HG03378 (cell line): ENCODE results near the gene LRRK2.
"Not testable (repeated sequence)": the region's sequence is repeated elsewhere in the genome, so short reads cannot be mapped to it uniquely, and the experiment has no call there.

ENCODE experiments used
- ATAC-seq: cut with Tn5 transposase; IDR thresholded peaks from one replicate; pipeline ENCODE4 v1.9.1; 2021; ENCODE audit warnings: mild to moderate bottlenecking, moderate library complexity; ENCODE audit not compliant: unreplicated experiment

The LRRK2 gene

DNA sequence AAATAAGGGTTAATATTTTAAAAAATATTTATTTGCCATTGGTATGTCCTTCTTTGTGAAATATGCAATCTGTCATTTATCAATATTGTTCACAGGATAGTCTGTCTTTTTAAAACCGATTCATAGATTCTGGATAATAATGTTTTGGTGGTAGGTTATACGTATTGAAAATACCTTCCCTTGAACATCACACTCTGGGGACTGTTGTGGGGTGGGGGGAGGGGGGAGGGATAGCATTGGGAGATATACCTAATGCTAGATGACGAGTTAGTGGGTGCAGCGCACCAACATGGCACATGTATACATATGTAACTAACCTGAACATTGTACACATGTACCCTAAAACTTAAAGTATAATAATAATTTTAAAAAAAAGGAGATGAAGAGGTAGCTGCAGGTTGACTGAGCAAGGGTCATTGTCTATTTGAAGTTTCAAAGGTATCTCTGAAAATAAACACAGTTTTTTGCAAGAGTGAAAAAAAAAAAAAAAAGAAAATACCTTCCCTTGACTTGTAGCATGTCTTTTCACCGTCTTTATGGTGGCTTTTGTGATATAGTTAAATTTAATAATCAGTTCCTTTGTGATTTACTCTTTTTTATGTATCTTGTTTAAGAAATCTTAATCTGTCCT, 19.8 kb downstream of the LRRK2 start:
- not testable (repeated sequence) for ATAC-seq

DNA sequence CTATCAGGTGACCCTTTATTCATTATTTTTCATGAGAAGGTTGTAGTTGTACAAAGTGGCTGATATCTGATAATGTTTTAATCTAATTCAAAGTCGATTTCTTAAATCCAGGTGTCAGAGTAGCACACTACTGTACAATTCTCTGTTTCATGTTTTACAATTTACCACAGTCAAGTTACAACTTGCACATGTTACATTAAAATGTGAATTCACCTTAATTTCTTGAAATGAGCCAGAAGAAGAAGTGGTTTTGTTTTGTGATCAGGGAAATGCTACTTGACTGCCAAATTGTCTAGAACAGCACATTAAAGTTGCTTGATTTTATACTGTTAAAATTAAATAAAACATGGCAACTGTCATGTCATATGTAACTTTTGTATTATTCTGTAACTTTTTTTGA, 23.2 kb downstream of the LRRK2 start:
- ATAC-seq = no peak

DNA sequence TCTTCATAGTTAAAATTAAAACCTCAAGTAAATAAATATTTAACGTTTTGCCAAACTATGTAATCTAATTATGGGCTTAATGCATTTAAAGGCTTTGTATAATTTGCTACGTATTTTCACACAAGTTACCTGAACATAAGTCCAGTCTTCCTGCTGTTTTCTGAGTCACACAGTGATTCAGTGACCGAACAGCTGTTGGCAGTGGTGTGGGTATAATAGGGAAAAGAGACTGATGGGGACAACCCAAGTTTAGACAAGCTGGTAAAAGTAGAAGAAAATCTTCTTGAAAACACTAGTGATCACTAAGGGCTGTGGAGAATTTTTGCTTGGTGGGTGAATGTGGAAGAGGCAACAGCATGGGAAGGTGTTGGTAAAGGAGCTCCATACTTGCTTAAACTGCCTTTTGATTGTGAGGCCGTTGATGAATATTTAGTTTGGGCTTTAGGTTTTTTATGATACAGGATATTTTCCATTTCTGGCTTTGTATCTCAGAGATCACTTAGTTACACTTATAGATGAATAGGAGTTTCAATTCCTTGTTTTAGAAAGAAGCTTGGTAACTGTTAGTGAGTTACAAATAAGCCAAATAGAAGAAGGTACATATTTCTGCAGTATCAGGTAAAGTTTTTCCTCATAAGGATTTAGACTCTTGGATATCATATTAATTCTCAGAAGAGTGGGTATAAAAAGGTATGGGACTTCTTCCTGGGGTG, 23.9 kb downstream of the LRRK2 start:
- peak; percentile 76 for ATAC-seq

DNA sequence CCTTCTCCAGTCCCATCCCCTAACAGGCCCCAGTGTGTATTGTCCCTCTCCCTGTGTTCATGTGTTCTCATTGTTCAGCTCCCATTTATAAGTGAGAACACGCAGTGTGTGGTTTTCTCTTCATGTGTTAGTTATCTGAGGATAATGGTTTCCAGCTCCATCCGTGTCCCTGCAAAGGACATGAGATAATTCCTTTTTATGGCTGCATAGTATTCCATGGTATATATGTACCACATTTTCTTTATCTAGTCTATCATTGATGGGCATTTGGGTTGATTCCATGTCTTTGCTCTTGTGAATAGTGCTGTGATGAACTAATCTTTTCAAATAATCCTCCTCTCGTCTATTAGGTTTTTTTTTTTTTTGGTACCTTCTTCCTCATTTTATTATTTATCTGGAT, 25.9 kb downstream of the LRRK2 start:
- ATAC-seq = not testable (repeated sequence)

DNA sequence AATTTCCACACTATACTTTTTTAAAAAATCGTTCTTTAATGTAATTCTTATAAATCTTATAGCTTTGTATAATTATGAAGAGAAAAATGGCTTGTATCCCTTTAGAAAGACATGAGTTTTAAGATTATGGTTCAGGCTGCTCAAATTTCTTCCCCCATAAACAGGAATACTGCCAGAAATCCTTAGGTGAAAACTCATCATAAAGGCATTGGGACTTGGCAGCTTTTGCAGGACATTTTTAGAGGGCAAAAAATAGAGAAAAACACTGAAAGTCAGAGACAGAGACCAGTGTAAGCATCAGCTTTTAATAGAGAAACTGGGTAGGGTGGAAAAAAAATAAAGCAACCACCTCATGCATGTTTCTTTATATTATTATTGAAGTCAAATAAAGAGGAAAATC, 29.1 kb downstream of the LRRK2 start:
- no peak for ATAC-seq

DNA sequence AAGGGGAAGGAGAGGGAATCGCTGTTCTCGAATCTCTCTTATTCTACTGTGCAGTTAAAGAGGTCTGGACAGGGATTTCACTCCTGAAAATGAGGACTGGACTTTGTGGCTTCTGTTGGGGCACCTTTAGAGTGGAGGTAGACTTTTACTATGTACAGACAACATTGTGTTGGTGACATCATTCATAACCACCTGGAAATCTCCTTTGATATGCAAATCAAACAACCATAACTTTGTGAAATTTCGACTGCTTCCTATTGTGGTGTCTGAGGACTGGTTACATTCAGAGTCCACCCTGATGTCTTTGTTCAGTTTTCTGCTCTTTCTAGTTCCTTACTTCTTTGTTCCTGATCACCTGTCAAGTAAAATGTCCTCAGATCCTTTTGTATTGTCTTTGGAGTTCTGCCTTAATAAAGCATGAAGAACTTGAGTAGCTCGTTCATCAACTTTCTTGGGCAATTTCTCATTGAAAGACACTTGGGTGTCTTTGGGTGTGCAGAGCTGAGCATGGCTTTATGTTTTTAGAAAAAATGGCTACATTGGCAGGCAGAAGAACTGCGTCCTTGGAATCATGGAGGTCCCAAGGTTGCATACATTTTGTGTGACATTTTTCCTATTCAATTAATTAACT, 29.8 kb downstream of the LRRK2 start:
- ATAC-seq = no peak

DNA sequence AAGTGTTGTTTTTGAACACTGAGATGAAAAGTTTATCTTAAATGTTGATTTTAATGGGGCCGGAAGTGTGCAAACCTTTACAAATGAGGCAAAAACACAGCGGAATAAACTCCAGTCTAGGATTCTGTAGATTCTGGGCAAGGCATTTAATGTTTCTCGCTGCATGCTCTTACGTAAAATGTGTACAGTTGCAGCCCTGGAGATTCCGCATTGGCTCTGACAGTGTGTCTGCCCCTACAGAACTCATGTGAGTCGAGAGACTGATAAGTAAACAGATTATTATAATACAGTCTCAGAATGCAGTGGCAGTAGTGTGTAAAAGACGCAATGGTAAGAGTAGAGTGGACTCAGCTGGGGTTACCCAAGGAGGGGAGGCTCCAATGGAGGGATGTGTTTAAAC, 33.6 kb downstream of the LRRK2 start:
- ATAC-seq = no peak

DNA sequence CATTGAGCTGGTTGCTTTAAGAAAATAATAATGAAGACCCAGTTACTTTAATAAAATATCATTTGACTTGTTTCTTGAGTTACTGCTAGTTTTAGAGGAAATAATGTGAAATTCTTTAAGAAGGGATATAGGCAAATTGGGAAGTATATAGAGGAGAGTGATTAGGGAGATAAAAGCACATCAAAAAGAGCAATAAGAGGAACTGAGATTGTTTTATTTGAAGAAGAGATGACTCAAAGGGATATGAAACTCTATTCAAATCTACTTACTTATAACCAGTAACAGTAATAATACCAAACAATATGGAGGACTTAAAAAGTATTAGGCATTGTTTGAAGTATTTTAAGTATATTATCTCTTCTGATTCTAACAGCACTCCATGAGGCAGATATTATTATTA, 37.1 kb downstream of the LRRK2 start:
- peak; percentile 82 for ATAC-seq

DNA sequence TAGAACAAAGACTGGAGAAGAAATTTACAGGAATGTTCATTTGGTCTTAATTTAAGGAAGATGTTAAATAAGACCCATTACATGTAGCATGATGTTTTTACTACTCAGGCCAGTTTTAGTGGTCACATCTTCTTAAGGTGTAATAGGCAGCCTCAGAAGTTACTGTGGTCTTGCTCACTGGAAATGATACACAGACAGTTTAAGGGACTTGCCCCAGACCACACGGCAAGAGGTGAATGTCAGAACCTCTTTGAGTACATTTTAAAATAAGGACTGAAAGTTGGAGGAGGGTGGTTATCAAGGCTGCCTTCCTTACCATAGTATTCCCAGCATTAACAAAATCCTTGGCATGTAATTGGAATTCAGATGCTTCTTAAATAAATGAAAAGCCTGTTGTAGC, 37.9 kb downstream of the LRRK2 start:
- ATAC-seq = peak; percentile 91

DNA sequence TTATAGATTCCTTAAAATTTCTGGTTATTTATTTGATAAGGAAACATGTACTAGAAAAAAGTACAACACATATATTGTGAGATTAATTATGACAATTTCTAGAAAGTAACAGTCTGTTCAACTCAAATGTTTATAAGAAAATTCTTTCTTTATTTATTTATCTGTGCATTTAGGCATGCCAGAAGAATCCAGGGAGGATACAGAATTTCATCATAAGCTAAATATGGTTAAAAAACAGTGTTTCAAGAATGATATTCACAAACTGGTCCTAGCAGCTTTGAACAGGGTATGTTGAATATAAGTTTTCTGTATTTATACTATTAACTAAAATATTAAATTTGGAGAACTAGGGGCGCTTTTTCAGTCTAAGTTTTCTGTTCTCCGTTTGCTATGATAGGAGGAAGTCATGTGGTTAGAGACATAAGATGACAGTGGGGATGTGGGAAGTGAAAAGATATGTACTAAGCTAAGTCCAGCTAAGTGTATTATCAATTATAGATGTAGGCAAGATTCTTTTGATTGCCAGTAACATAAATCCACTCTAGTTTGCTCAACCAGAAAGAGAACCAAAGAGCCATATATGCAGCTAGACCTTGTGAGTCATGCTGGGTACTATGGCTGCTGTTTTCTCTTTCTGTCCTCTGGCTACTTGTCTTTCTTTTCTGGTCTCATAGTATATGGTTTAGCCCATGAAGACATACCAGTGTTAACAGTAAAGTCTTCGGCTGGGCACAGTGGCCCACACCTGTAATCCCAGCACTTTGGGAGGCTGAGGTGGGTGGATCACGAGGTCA, 39.0 kb downstream of the LRRK2 start:
- peak; percentile 52 for ATAC-seq

DNA sequence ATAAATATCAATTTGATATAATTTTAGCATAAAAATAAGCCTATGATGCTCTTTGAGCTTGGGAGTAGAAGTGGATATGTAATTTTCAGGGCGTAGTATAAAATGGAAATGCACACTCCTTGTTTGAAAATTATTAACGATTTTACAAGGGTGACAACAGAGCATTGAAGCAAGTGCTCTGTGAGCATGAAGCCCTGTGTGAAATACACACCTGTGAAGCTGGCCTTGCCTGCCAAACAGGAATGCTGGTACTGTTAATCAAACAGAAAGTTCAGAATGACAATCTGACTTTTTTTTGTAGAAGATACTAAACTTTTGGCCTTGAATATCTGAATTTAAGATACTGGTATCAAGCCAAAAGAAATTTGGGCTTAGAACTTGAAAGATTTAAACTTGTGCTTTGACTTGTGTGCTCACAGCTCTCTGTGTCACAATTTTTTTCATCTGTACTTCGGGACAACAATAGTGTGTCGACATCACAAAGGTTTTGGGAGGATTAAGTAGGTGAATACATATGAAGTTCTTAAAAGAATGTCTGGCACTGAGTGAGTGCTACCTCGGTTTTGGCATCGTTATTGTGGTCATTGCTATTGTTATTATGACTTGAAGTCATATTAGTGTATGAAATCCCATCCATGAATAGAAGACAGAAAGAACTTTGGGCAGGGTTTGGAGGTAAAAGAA, 47.3 kb downstream of the LRRK2 start:
- ATAC-seq = no peak

DNA sequence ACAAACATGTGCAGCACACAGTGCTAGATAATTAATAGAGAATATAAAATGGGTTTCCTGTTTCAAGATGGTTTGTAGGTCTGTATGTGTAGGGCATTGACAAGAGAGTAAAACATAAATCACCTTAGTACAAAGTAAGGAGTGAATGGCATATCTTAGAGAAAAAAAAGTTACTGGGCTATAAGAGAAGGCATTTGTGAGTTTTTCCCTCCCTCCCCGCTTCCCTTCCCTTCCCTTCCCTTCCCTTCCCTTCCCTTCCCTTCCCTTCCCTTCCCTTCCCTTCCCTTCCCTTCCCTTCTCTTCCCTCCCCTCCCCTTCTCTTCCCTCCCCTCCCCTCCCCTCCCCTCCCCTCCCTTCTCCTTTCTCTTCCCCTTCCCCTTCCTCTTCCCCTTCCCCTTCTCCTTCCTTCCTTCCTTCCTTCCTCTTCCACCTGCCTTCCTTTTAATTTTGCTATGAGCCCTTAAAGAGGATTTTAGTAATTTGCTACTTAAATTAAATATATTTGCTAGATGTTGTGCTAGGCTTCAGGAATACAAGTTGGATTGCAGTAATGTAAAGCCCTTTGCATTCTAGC, 57.1 kb downstream of the LRRK2 start:
- ATAC-seq = no peak

DNA sequence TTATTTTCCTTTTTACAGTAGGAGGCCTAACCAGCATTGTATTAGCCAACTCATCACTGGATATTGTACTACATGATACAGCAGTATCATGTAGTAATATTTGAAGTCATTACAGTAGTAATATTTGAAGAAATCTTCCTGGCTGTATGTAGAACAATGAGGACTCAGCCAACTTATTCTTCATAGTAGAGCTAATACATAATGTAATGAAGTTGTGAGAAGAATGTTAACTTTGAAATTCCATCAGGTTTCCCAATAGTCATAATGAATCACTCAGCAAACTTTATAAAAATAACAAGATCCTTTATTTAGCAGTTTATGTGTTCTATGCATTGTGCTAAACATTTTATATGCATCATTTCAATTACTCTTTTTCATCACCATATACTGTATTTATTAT, 61.8 kb downstream of the LRRK2 start:
- no peak for ATAC-seq

DNA sequence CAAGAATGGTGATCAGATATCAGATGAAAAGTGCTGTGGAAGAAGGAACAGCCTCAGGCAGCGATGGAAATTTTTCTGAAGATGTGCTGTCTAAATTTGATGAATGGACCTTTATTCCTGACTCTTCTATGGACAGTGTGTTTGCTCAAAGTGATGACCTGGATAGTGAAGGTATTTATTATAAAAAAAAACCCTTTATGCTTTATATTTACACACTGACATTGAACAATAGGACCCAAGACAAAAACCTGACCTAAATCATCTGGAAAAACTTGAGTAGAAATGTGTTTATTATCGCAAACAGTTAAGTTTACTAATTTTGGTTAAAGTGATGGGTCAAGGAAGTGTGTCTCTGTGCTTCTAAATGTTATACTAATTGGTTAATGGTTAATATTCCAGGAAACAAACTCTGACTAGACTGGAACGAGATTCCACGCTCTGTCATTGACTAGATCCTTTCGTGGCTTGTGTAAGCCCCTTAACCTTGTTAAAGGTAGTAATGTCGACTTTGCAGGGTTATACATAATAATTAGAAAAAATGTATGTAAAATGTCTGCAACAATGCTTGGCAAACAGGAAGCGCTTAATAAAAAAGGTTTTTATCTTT, 62.7 kb downstream of the LRRK2 start:
- ATAC-seq = no peak

DNA sequence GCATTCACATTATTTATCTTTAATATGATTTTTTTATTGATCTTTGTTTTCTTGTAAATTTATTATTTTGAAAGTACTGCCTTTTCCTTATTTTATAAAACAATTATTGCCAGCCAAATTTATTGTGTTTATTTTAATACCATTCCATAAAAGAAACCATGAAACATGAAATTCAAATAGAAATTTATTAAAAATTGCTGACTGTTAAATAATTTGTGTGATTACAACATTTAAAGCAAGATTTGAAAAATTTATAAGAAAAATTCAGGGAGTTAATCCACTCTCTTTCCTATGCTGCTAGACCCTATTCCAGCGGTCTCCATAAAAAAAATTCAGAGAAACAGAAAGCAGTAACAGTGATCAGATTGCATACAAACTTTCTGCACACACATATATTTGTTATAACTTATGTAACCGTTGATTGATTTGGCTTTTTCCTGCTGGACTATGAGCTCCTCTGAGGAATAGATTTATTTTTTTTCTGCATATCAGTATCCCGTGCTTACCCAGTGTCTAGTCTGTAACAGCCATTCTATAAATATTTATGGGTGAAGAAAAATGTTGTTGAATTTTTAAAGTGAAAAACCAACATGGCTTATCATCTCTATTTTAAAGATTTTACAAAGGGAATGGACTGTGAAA, 68.1 kb downstream of the LRRK2 start:
- no peak for ATAC-seq

DNA sequence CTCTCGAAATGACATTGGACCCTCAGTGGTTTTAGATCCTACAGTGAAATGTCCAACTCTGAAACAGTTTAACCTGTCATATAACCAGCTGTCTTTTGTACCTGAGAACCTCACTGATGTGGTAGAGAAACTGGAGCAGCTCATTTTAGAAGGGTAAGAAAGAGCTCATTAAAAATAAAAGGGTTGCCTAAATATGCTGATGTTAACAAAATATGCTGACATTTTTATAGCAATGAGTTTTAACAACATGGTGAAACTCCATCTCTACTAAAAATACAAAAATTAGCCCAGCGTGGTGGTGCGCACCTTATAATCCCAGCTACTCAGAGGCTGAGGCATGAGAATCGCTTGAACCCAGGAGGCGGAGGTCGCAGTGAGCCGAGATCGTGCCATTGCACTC, 73.5 kb downstream of the LRRK2 start:
- ATAC-seq = no peak

DNA sequence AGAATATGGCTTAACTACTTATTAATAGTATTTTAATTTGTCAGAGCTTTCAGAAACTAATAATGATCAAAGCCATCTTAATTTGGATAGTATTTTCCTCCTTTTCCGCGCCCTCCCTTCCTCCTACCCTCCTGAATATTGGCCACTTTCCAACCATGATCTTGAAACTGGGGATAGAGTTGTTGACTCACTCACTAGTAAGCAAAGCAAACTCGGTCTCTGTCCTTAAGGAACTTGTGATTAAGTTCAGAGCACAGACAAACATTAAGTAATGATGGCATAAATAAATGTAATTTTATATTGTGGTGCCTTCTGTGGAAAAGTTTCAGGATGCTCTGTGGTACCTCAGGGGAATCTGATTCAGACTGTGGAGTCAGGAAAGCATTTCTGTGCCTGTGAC, 75.7 kb downstream of the LRRK2 start:
- no peak for ATAC-seq

DNA sequence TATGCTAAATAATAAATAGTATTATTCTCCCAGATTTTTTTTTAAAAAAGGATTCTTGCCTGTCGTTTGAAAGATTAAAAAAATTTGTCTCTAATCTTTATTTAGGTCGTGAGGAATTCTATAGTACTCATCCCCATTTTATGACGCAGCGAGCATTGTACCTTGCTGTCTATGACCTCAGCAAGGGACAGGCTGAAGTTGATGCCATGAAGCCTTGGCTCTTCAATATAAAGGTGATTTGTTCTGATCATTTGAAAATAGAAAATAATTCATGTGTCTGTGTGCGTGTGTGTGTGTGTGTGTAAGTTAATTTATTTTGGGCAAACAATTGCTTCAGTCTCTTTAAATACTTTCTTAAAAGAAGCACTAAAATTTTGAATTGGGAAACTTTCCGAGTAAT, 84.2 kb downstream of the LRRK2 start:
- ATAC-seq = no peak

DNA sequence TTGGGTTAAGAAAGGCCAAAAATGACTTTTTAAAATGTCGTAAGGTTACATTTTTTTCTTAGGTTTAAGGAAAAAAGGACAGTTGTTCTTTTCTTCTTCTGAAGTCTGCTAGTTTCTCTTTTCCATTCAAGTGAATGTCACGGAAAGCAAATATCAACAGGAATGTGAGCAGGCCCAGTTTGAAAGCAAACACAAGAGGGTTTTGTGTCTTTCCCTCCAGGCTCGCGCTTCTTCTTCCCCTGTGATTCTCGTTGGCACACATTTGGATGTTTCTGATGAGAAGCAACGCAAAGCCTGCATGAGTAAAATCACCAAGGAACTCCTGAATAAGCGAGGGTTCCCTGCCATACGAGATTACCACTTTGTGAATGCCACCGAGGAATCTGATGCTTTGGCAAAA, 85.4 kb downstream of the LRRK2 start:
- ATAC-seq = no peak

DNA sequence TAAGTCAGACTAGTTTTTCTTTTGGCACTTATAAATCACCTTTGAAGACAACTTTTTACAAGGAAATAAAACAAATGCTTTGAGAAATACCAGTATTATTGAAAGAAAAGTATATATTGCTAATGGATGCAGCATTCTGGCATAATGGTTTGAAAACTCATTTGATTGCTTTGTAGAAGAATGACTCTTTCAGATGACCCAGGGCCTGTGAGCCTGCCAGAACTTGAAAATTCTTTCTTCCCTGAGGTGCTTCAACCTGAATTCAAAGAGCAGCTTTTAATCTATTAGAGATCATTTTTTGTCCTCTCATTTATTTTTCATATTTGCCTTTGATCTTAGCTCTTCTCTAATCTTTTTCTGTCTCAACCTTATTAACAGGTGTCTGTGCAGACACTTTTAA, 87.4 kb downstream of the LRRK2 start:
- ATAC-seq = no peak
